ENCODE measurements around the gene METTL16. TPM values are rescaled to one million over a fixed set of nuclear protein-coding genes. Genes with fewer than 3 reads are reported as not detected.

Gene METTL16
- total and polyA plus RNA-seq, 9 of the 15 experiments (the other 6 are each of a cell fraction or from before 2014, with no cell fraction given), result 12.1 to 30.5 (median 19.8) TPM

DNA sequence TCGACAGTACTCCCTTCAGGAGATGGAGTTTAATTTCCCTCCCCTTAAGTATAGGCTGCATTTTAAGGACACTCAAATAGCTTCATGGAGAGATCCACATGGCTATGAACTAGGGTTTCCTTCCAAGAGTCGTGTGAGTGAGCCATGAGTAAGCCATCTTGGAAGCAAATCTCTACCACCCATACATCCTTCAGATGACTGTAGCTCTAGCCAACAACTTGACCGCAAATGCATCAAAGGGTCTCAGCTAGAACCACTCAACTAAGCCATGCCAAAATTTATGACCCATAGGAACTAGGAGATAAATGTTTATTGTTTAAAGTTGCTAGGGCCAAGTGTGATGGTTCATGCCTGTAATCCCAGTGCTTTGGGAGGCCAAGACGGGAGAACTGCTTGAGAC is 43.4 kb downstream of the METTL16 start (continued):
- TF ChIP-seq GTF3C2 (IDR thresholded peaks at IDR 0.05; ENCODE audit: borderline replicate concordance, extremely low read depth, insufficient read length) (no peak), GTF2A2 (tag; IDR thresholded peaks at IDR 0.05) (no peak), TSC22D4 (tag; IDR thresholded peaks at IDR 0.05) (no peak), TEAD2 (tag; IDR thresholded peaks at IDR 0.05) (no peak), KLF13 (tag; IDR thresholded peaks at IDR 0.05; ENCODE audit: borderline replicate concordance, low read depth) (no peak), POLR2G (IDR thresholded peaks at IDR 0.05; ENCODE audit: low read depth, low read length) (no peak)

GRCh38 chr17:2466931-2467330 is 44.8 kb downstream of the METTL16 start:
- H3K27ac ChIP-seq (ENCODE audit: extremely low read depth, low read depth, low read length), result no peak overlapping the region
- H3K9me3 ChIP-seq (replicated peaks; ENCODE audit: control insufficient read depth, insufficient read depth, low read depth, low read length), result no peaks in the 10 kb centered on the region
- H4K20me1 ChIP-seq (replicated peaks; ENCODE audit: control insufficient read depth, insufficient read depth, low read length), result 0 out of 2 replicates have a peak, but pooled peaks cover 3% of the 10 kb centered on the region
- no peaks in the 10 kb centered on the region for H3K9me1 ChIP-seq (ENCODE audit: control insufficient read depth, insufficient read depth, low read length)
- DNase-seq (ENCODE audit: extremely low read depth in 1 of 4, low spot score in 3 of 4) (no peak), FAIRE-seq (no peak), ATAC-seq (no peak)
- no TSS peak for BruUV-seq (replicated peaks)
- H3K27me3 ChIP-seq (ENCODE audit: control insufficient read depth in 2 of 2, insufficient read depth in 2 of 2, low read length in 2 of 2), result no peaks in the 10 kb centered on the region
- peaks cover 74% of the 10 kb centered on the region; the same call in 2 of the 3 replicates for H3K36me3 ChIP-seq (ENCODE audit: control insufficient read depth, insufficient read depth, low read length)
- H2AFZ ChIP-seq (ENCODE audit: low read depth, low read length), result no peak overlapping the region
- intact Hi-C loops (cut with micrococcal nuclease), result no loop called here
- POLR2A ChIA-PET, result interaction anchor here (0.6 to 0.8 kb wide), 2 partner anchors 10 to 17 kb away, joined by 3 read pairs; no protein-coding TSS in a partner anchor
- no peaks in the 10 kb centered on the region for H3K79me2 ChIP-seq (ENCODE audit: control insufficient read depth, insufficient read depth, low read length)
- WGBS (ENCODE audit: insufficient coverage, low coverage, missing lambda C conversion rate), result 100% methylated on average over 7 of the region's 12 CpGs
- no peak overlapping the region for H3K4me3 ChIP-seq
- H3K4me1 ChIP-seq (replicated peaks in 1 of 2; ENCODE audit: control insufficient read depth in 2 of 2, insufficient read depth in 2 of 2, low read length in 2 of 2), result no peaks in the 10 kb centered on the region
- no peak overlapping the region for H3K9ac ChIP-seq (ENCODE audit: insufficient read depth in 1 of 2, low read depth in 2 of 2, low read length in 2 of 2)
- CTCF ChIA-PET (ENCODE audit: low intra/inter-chr PET ratio), result no interaction called here
- in situ Hi-C loops (cut with MboI), result no loop called here
- no peak overlapping the region for H3K4me2 ChIP-seq (ENCODE audit: insufficient read depth, low read length)
- TF ChIP-seq ELF4 (CRISPR knock-in tag; IDR thresholded peaks at IDR 0.05) (no peak), BCL6 (CRISPR knock-in tag; IDR thresholded peaks at IDR 0.05) (no peak), KDM1A (IDR thresholded peaks at IDR 0.05) (no peak), EP400 (IDR thresholded peaks at IDR 0.05) (no peak), ZFP91 (CRISPR knock-in tag; IDR thresholded peaks at IDR 0.05) (no peak), MTA2 (IDR thresholded peaks at IDR 0.05; ENCODE audit: low read depth) (no peak)

All from K562 (cell line).